IPS-18c (cell line): ENCODE data around the gene CABP4.

Experiments used
- H3K4me3 ChIP-seq: 2 replicates; pipeline ENCODE4 v1.7.0; 2013; ENCODE audit warnings: low read depth, mild to moderate bottlenecking, low read length, moderate library complexity; ENCODE audit not compliant: insufficient read depth
- H3K9me3 ChIP-seq: one replicate; pipeline ENCODE4 v1.6.1; 2013; ENCODE audit warnings: mild to moderate bottlenecking, low read length, moderate library complexity; ENCODE audit not compliant: control insufficient read depth, insufficient read depth

Gene CABP4

GRCh38 chr11:67507864-67508485, 52.8 kb downstream of the CABP4 start, which contains the start of gene CDK2AP2:
Gene CDK2AP2, minus strand, starts transcription at chr11:67508162. Its CDS starts 80 bp downstream, at chr11:67508082.
- Histone ChIP-seq H3K4me3 (peak within 1 kb of the TSS; percentile 92), H3K9me3 (no peaks in the 10 kb centered on the region)

- Histone ChIP-seq H3K4me3 (peak overlapping the region; percentile 92), H3K9me3 (no peaks in the 10 kb centered on the region)
These were observed 53.5 kb downstream of the CABP4 start for GRCh38 chr11:67508486-67509121.

GRCh38 chr11:67510023-67510345, 54.8 kb downstream of the CABP4 start:
- no peaks in the 10 kb centered on the region for H3K9me3 ChIP-seq

More at GRCh38 chr11:67510023-67510345, 54.8 kb downstream of the CABP4 start:
- no peak overlapping the region for H3K4me3 ChIP-seq
